Measurements from ENCODE around the gene ACTR3C.

ACTR3C gene

DNA sequence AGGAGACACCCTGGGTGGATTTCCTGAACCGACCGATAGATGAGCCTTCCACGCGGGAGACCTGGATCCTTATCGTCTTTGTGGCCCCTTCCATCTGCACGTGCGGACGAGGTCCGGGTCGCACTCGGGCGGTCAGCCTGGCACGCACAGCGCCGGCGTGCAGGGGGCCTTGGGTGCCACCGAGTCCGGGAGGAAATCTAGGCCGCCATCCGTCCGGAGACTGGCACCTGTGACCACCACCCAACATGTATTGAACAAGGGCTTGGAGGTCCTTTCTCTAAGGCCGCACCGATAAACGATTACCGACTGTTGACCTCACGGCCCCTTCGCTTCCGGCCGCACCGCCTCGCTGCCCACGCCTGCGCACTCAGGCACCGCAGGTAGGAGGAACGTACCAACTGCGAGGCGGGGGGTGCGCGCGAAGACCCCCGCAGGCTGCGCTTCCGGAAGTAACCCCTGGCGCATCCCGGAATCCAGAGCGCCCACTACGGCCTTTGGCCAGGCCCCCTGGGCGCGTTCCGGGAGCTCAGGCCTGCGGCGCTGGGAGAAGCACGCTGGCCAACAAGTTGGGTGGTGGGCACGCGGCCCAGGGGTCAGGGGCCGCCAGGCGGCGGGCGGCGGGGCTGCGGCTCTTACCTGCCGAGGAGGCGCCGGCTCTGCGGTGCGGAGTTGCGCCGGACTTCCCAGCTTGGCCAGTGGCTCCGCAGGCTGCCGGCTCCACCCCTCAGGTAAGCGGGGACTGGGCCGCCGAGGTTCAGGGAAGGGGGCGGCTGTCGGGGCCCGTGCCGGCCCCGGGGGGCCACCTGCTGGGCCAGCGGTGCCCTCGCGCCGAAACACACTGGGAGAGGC is at the start of gene ACTR3C, which contains the start of gene LRRC61:
TSS of gene ACTR3C (minus strand) at position 713 of the 849 bp plus-strand sequence. CDS start 28,249 bp downstream, outside the sequence.
TSS of gene LRRC61 (plus strand) at position 523 of the 849 bp plus-strand sequence. CDS start 13,507 bp downstream, outside the sequence.
- peak; percentile 92 for DNase-seq

- no peak for DNase-seq
These were observed 49.1 kb upstream of the ACTR3C start for GRCh38 chr7:150372271-150373048.

- DNase-seq: no peak
These were observed 48.6 kb upstream of the ACTR3C start for GRCh38 chr7:150371996-150372270.

GRCh38 chr7:150371131-150371995 is 48.0 kb upstream of the ACTR3C start:
- no peak for DNase-seq

- DNase-seq: no peak
These were observed 47.3 kb upstream of the ACTR3C start for GRCh38 chr7:150370612-150371071.

GRCh38 chr7:150369748-150370501 is 46.6 kb upstream of the ACTR3C start:
- peak; percentile 45 for DNase-seq

DNA sequence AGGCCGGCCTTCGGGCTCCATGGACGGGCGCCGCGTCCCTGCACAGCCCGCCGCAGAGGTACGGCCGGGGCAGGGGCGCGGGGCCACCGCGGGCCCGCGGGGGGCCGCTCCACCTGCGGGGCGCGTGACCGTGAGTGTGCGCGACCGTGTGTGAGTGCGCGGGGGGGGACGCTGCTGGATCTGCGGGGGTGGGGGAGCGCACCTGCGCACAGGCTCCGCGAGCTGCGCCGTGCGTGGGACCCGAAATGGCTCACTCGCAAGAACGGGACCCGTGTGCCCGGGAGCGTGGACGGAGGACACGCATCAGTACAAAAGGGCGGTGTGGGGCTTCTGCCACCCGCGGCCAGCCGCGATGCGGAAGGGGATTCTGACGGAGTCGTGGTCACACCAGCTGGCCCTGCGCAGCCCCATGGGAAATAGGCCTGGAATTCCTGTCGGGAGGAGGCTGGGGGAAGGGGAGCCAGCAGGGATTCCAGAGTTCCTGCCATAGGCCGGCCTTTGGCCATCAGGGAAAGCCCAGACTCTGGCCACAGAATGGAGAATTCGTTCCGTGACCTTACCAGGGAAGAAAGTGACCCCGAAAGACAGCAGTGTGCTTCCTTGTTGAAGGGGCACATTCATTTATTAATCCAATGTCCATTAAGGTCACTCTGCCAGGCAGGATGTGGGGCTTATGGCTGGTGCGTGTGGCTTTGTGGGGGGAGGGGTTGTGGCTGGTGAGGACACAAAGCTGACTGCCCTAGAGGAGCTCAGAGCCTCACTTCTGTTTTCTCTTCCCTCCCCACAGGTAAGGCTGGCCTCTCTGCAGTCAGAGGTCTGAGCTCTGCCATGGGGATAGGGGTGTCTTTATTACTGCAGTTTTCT is 45.8 kb upstream of the ACTR3C start:
- peak; percentile 92 for DNase-seq

DNA sequence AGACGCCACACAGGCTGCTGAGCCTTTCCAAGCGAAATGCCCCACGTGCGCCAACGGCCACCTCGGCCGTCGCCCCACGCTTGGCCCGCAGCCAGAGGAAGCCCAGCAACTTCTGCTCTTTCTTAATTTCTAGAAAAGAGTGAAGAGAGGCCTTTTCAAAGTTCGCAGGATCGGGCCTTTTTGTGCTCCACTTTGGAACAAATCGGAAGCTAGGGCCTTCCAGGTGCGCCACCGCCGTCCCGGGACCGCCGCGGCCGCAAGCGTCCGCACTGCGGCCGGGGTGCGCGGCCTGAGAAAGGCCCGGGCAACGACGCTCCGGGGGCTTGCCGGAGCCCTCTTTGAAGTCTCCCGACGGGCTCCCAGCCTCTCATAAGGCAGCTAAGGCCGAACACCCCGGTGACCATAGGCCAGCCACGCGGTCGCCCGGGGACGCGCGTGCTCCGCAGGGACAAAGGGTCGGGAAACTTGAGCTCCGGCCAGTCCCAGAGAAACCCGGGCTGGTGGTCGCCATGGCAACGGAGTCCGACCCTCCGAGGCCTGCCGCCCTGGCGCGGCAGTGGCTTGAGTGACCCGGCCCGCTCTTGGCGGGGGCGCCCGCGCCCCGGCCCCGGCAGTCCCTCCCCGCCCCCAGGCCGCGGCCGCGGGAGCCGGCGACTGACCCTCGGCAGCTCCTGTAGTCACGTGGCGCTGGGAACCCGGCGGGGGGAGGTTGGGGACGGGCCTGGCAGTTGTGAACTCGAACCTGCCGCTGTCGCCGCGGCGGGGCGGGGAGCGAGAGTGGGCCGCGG is 44.9 kb upstream of the ACTR3C start, which contains the start of gene REPIN1:
TSS of gene REPIN1 (plus strand) at position 727 of the 788 bp plus-strand sequence. CDS start 890 bp downstream, outside the sequence.
- peak; percentile 96 for DNase-seq

DNA sequence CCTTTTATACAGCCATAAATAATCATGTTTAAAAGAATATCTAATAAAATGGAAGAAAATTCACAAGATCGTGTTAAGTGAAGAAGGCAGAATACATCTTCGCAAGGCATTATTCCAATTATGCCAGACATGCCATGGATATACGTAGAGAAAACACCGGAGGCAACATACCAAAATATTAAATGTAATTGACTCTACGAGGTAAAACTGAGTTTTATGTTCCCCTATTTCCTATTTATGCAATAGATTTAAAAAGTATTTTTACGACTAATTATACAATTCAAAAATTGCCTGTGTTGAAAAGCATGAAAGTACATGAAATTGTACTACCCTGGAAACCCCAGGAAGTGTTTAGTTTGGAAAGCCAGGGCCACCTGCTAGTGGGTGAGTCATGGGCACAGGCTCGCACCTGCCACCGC is 44.3 kb upstream of the ACTR3C start:
- DNase-seq: no peak

GRCh38 chr7:150365673-150366398 is 42.5 kb upstream of the ACTR3C start:
- no peak for DNase-seq

DNA sequence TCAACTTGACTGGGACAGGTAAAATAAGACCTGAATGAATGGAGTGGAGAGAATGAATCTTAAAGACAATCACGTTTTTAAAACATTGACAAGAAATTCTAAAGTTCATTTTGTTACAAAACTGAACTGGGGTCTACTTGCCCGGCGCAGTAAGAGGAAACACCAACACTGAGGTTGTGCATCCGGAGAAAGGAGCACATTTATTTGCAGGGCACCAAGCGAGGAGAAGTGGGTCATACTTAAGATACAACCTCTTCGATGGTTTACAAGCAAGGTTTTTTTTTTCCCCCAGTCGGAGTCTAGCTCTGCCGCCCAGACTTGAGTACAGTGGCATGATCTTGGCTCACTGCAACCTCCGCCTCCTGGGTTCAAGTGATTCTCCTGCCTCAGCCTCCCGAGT is 41.8 kb upstream of the ACTR3C start:
- DNase-seq: no peak

- DNase-seq: no peak
These were observed 40.5 kb upstream of the ACTR3C start for GRCh38 chr7:150363872-150364271.

DNA sequence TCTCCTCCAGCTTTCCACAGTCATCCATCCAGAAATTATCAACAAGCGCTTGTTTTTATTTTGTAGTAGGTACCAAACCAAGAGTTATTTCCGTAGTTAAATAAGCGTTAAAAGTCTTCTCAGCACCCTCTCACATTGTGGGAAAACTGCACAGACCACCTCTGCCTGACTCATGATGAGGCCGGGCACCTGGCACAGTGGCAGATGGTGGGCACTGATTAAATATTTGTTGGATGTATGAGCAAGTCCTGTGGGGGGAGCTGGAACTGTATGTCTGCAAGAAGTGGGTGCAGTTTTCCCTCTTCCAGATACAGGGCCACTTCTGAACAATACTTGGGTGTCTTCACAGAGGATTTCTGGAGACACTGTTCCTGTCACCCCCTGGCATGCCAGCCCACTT is 40.0 kb upstream of the ACTR3C start:
- no peak for DNase-seq

GRCh38 chr7:150361807-150362621 is 38.7 kb upstream of the ACTR3C start:
- DNase-seq: no peak

GRCh38 chr7:150361402-150361801 is 38.1 kb upstream of the ACTR3C start:
- DNase-seq: peak; percentile 53

- no peak for DNase-seq
These were observed 37.2 kb upstream of the ACTR3C start for GRCh38 chr7:150360363-150361058.

DNA sequence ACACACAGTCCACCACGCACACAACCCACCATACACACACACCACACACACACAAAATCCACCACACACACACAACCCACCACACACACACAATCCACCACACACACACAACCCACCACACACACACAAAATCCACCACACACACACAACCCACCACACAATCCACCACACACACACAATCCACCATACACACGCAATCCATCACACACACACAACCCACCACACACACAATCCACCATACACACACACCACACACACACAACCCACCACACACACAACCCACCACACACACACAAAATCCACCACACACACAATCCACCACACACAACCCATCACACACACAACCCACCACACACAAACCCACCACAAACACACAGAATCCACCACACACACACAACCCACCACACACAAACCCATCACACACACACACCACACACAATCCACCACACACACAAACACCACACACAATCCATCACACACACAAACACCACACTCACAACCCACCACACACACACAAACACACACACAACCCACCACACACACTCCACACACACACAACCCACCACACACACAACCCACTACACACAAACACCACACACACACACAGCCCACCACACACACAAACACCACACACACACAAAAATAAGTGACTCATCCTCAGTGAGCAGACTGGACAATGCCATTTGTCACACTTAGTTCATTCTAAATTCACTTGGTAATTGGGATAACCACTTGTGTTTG is 36.4 kb upstream of the ACTR3C start:
- no peak for DNase-seq

Measured in eye (tissue), 1 donor.